PC-9 (cell line): ENCODE data around the gene AMBRA1.

ENCODE experiments used
- CTCF ChIP-seq: fragments of 200-600 bp; sonication (generic); conservative IDR thresholded peaks from 2 replicates; pipeline ENCODE4 v1.6.1; 2017; ENCODE audit warnings: mixed run types, antibody characterized with exemption, mild to moderate bottlenecking, moderate library complexity
- EZH2 ChIP-seq: fragments of 200-600 bp; sonication (generic); IDR thresholded peaks from 2 replicates; pipeline ENCODE4 v1.8.0; 2017; ENCODE audit warnings: antibody characterized with exemption, low read depth

- no peak for TF ChIP-seq CTCF
- no peak for TF ChIP-seq EZH2
These were observed 147.7 kb downstream of the AMBRA1 start for GRCh38 chr11:46445920-46446771.
